Nephron (organoid): ENCODE results near the gene SRPRA.

Source experiments
- H3K27ac Mint-ChIP-seq, 3 experiments: 2 replicates each; pipeline ENCODE4 v1.8.0; 2020; ENCODE audit warnings: mixed read lengths in 3 of 3, mild to moderate bottlenecking in 2 of 3, moderate library complexity in 1 of 3
- H3K27me3 Mint-ChIP-seq: 2 replicates; pipeline ENCODE4 v1.8.0; 2021; ENCODE audit warnings: low read depth, mild to moderate bottlenecking, moderate library complexity, mixed read lengths
- H3K36me3 Mint-ChIP-seq: 2 replicates; pipeline ENCODE4 v1.8.0; 2020; ENCODE audit warnings: low read depth, mixed read lengths
- H3K4me1 Mint-ChIP-seq: 2 replicates; pipeline ENCODE4 v1.8.0; 2020; ENCODE audit warnings: mixed read lengths
- H3K4me3 Mint-ChIP-seq, 3 experiments: 2 replicates each; pipeline ENCODE4 v1.8.0; 2020; ENCODE audit warnings: mild to moderate bottlenecking in 3 of 3, mixed read lengths in 3 of 3, moderate library complexity in 2 of 3
- H3K9me3 Mint-ChIP-seq: 2 replicates; pipeline ENCODE4 v1.8.0; 2020; ENCODE audit warnings: mixed read lengths
- TF ChIP-seq, protein P1 (sequence below), 3 experiments: fragments of 200-600 bp; sonication (generic); IDR thresholded peaks; one replicate each; pipeline ENCODE4 v1.5.0; 2021; ENCODE audit warnings: antibody characterized with exemption in 3 of 3; ENCODE audit not compliant: unreplicated experiment in 3 of 3

The SRPRA gene

DNA sequence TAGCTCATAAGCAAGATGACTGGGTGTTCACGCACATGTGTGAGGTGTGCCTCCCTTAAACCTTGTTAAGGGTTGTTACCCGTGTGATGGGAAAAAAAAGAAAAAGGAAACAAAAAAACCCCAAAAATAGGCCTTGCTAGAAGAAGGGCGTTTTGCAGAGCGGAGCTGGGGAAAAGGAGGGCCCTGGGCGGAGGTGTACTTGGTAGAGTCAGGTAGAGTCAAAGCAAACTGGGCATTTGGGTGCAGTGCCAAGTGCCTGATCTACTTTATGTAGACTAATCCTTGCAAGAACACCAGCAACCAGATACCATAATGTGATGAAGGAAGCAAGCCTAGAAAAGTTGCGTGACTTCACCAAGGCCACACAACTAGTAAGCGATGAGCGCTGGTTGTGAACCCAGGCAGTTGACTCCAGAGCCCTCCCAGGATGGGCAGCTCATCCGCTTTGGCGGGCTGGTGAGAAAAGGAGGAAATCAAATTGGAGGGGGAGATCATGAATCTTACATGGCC lies 13.0 kb upstream of the SRPRA start:
- H3K27me3 Mint-ChIP-seq, result no peaks in the 10 kb centered on the region
- H3K36me3 Mint-ChIP-seq, result peaks cover 13% of the 10 kb centered on the region
- H3K9me3 Mint-ChIP-seq, result no peaks in the 10 kb centered on the region
- peak overlapping the region; percentile 93 to 98 (median 94) for H3K4me3 Mint-ChIP-seq
- TF ChIP-seq, protein P1, sequence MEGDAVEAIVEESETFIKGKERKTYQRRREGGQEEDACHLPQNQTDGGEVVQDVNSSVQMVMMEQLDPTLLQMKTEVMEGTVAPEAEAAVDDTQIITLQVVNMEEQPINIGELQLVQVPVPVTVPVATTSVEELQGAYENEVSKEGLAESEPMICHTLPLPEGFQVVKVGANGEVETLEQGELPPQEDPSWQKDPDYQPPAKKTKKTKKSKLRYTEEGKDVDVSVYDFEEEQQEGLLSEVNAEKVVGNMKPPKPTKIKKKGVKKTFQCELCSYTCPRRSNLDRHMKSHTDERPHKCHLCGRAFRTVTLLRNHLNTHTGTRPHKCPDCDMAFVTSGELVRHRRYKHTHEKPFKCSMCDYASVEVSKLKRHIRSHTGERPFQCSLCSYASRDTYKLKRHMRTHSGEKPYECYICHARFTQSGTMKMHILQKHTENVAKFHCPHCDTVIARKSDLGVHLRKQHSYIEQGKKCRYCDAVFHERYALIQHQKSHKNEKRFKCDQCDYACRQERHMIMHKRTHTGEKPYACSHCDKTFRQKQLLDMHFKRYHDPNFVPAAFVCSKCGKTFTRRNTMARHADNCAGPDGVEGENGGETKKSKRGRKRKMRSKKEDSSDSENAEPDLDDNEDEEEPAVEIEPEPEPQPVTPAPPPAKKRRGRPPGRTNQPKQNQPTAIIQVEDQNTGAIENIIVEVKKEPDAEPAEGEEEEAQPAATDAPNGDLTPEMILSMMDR (IDR thresholded peaks at IDR 0.05; ENCODE audit: unreplicated experiment in 3 of 3), result no peak
- peaks cover 25% of the 10 kb centered on the region for H3K4me1 Mint-ChIP-seq
- H3K27ac Mint-ChIP-seq, result peak overlapping the region; percentile 95 to 98 (median 98)

DNA sequence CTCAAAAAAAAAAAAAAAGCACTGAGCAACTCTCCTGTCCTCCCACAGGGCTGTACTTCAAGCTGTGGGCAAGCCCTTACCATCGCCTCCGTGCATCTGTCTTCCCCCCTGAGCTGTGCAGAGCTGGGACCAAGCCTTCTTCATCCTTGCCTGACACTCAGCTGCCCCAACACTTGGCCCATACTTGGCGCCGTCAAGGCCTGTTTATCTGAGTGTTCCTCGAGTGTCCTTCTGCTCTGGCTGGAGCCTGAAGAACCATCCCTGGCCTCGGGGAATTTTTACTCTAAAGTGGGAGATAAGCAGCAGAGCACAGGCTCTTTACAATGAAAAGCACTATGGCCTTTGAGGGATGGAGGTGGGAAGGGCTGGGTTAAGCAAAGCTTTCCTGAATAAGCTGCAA lies 12.6 kb upstream of the SRPRA start:
- Mint-ChIP-seq H3K27ac (peak overlapping the region; percentile 95 to 98 (median 98)), H3K9me3 (no peaks in the 10 kb centered on the region), H3K4me3 (peak overlapping the region; percentile 93 to 98 (median 94)), H3K27me3 (no peaks in the 10 kb centered on the region), H3K4me1 (peaks cover 25% of the 10 kb centered on the region), H3K36me3 (peaks cover 11% of the 10 kb centered on the region)
- TF ChIP-seq, protein P1 (IDR thresholded peaks at IDR 0.05; ENCODE audit: unreplicated experiment in 3 of 3), result no peak

DNA sequence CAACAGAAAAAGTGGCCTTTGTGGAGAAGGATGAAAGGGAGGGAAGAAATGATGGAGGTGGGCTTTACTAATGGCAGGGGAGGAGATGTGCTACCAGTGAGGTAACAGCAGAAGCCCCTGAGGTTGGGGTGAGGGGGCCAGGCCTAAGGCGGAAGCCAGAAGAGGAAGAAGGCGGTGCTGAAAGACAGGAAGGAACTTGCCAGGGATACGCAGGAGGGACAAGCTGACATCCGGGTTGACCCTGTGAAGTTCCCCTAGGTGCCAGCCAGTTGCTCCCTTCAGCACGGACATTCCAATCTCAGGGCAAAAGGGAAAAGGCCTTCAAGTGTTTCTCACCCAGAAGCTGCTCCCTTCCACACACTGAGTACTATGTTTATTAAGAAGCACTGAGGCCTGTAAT lies 11.9 kb upstream of the SRPRA start:
- peaks cover 25% of the 10 kb centered on the region for H3K4me1 Mint-ChIP-seq
- TF ChIP-seq, protein P1 (IDR thresholded peaks at IDR 0.05; ENCODE audit: unreplicated experiment in 3 of 3), result no peak
- H3K36me3 Mint-ChIP-seq, result peaks cover 16% of the 10 kb centered on the region
- H3K9me3 Mint-ChIP-seq, result no peaks in the 10 kb centered on the region
- H3K4me3 Mint-ChIP-seq, result peak overlapping the region; percentile 60 to 79 (median 62)
- H3K27me3 Mint-ChIP-seq, result no peaks in the 10 kb centered on the region
- H3K27ac Mint-ChIP-seq, result peak overlapping the region in 1 of 3 experiments; percentile 16

DNA sequence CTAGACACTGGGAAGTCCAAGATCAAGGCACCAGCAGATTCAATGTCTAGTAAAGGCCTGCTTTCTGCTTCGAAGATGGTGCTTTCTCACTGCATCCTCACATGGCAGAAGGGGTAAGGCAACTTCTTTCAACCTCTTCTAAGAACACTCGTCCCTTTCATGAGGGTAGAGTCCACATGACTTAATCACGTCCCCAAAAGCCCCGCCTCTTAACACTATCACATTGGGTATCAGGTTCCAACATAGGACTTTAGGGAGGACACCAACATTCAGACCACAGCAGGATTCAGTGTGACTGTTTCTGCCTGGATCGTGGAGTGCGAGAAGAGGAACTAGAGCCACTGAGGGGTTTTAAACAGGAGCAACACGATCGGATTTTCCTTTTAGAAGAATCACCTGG lies 10.5 kb upstream of the SRPRA start:
- no peaks in the 10 kb centered on the region for H3K27me3 Mint-ChIP-seq
- H3K4me3 Mint-ChIP-seq, result peak overlapping the region; percentile 43 to 79 (median 60)
- no peaks in the 10 kb centered on the region for H3K9me3 Mint-ChIP-seq
- H3K36me3 Mint-ChIP-seq, result peaks cover 30% of the 10 kb centered on the region
- TF ChIP-seq, protein P1 (IDR thresholded peaks at IDR 0.05; ENCODE audit: unreplicated experiment in 3 of 3), result no peak
- H3K4me1 Mint-ChIP-seq, result peaks cover 20% of the 10 kb centered on the region
- H3K27ac Mint-ChIP-seq, result peak overlapping the region in 1 of 3 experiments; percentile 6

DNA sequence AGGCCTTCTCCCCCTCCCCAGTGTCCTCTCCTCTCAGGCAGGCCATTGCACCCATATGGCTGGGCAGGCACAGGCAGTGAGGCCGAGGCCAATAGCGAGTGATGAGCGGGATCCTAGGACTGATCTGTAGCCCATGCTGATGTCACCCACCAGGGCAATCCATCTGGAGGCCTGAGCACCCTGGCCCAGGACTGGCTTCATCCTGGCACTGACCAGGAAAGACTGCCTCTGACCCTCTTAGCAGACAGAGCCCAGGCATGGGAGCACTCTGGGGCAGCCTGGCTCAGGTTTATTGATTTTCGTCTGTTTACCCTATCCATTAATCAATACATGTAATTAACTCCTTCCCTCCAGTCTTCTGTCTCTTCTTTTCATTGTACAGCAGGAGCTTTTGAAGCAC lies 9.1 kb upstream of the SRPRA start:
- no peaks in the 10 kb centered on the region for H3K9me3 Mint-ChIP-seq
- H3K4me3 Mint-ChIP-seq, result no peak overlapping the region
- H3K27me3 Mint-ChIP-seq, result no peaks in the 10 kb centered on the region
- no peak overlapping the region for H3K27ac Mint-ChIP-seq
- TF ChIP-seq, protein P1 (IDR thresholded peaks at IDR 0.05; ENCODE audit: unreplicated experiment in 3 of 3), result no peak
- peaks cover 44% of the 10 kb centered on the region for H3K36me3 Mint-ChIP-seq
- peaks cover 15% of the 10 kb centered on the region for H3K4me1 Mint-ChIP-seq

DNA sequence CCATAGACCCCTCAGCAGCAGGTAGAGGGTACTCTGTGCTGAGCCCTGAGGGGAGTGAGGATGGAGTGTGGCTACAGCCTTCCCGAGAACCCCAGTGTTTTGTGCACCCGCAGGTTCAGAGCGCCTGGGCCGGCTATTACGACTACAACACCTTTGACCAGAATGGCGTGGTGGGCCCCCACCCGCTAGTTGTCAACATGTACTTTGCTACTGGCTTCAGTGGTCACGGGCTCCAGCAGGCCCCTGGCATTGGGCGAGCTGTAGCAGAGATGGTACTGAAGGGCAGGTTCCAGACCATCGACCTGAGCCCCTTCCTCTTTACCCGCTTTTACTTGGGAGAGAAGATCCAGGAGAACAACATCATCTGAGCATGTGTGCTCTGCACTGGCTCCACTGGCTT lies 8.6 kb upstream of the SRPRA start:
- Mint-ChIP-seq H3K27me3 (no peaks in the 10 kb centered on the region), H3K4me3 (no peak overlapping the region), H3K9me3 (no peaks in the 10 kb centered on the region), H3K36me3 (peaks cover 48% of the 10 kb centered on the region), H3K4me1 (peaks cover 12% of the 10 kb centered on the region), H3K27ac (no peak overlapping the region)
- TF ChIP-seq, protein P1 (IDR thresholded peaks at IDR 0.05; ENCODE audit: unreplicated experiment in 3 of 3), result no peak
